WTC11 (cell line): ENCODE data around the gene UBE2E1.

Experiments used
- ATF2 ChIP-seq: sonication (generic); formaldehyde crosslinking; IDR thresholded peaks from 2 replicates; pipeline ENCODE4 v1.8.1; 2022; ENCODE audit warnings: low read depth, missing genetic modification reagents, borderline replicate concordance
- CTCF ChIP-seq: fragments of 200-600 bp; IDR thresholded peaks from 2 replicates; pipeline ENCODE4 v1.8.0; 2022; ENCODE audit warnings: antibody characterized with exemption
- E2F1 ChIP-seq: sonication (generic); formaldehyde crosslinking; IDR thresholded peaks from 2 replicates; pipeline ENCODE4 v1.8.0; 2022; ENCODE audit warnings: mild to moderate bottlenecking, missing genetic modification reagents
- EMX1 ChIP-seq: fragments of 250-450 bp; sonication (Bioruptor Pico); IDR thresholded peaks from 2 replicates; pipeline ENCODE4 v1.8.0; 2021; ENCODE audit warnings: mild to moderate bottlenecking
- IRF1 ChIP-seq: sonication (generic); formaldehyde crosslinking; IDR thresholded peaks from 2 replicates; pipeline ENCODE4 v1.8.0; 2023; ENCODE audit warnings: missing genetic modification reagents
- NFYB ChIP-seq: sonication (generic); formaldehyde crosslinking; conservative IDR thresholded peaks from 2 replicates; pipeline ENCODE4 v1.8.0; 2022; ENCODE audit warnings: low read depth, missing genetic modification reagents
- NR2C2 ChIP-seq: sonication (generic); formaldehyde crosslinking; IDR thresholded peaks from 2 replicates; pipeline ENCODE4 v1.8.0; 2022; ENCODE audit warnings: mild to moderate bottlenecking, missing genetic modification reagents
- PRDM15 ChIP-seq: sonication (generic); formaldehyde crosslinking; IDR thresholded peaks from 2 replicates; pipeline ENCODE4 v1.8.0; 2022; ENCODE audit warnings: missing genetic modification reagents
- SP1 ChIP-seq: sonication (generic); formaldehyde crosslinking; conservative IDR thresholded peaks from 2 replicates; pipeline ENCODE4 v1.8.1; 2022; ENCODE audit warnings: missing genetic modification reagents
- ZNF121 ChIP-seq: sonication (generic); formaldehyde crosslinking; IDR thresholded peaks from 2 replicates; pipeline ENCODE4 v1.8.0; 2023; ENCODE audit warnings: missing genetic modification reagents
- ZNF317 ChIP-seq: sonication (generic); formaldehyde crosslinking; IDR thresholded peaks from 2 replicates; pipeline ENCODE4 v1.8.1; 2023; ENCODE audit warnings: low read depth, mild to moderate bottlenecking, moderate library complexity, missing genetic modification reagents, borderline replicate concordance
- ZNF416 ChIP-seq: fragments of 250-450 bp; sonication (Bioruptor Pico); IDR thresholded peaks from 2 replicates; pipeline ENCODE4 v1.9.0; 2021; ENCODE audit warnings: mild to moderate bottlenecking, inconsistent platforms
- TF ChIP-seq, protein P1 (sequence below): sonication (generic); formaldehyde crosslinking; IDR thresholded peaks from 2 replicates; pipeline ENCODE4 v1.8.1; 2022; ENCODE audit warnings: mild to moderate bottlenecking, moderate library complexity, missing genetic modification reagents

DNA sequence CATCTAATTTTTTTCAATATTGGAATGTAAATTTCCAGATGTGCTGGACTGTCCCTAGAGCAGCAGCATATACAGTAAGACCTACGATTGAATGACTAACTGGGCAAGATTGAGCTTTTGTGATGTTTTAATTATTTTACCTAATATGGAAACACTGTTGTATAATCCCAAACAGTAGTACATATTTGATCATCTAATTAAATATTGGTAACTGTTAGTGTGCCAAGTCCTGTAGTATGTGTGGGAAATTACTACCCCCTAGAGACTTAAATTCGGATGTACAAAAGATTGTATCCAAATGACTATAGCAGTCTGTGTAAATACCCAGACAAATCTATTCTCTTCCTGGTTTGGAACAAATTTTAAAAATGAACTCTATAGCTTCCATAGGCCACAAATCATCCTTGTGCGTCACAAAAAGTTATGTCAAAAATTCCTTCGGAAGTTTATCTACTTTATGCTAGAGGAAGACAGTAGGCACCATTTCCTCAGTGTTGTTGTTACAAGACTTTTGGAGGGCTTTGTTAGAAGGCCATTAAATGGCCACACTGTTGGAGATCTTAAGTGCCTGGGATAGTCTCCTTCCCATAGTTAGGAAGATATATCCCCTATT, 69.5 kb downstream of the UBE2E1 start:
- TF ChIP-seq CTCF (no peak), NFYB (no peak), NR2C2 (CRISPR knock-in tag) (no peak), PRDM15 (no peak), IRF1 (no peak), ZNF121 (CRISPR knock-in tag) (no peak), ZNF317 (CRISPR knock-in tag) (no peak), ATF2 (CRISPR knock-in tag) (no peak), EMX1 (CRISPR knock-in tag) (no peak), SP1 (no peak), E2F1 (CRISPR knock-in tag) (no peak), ZNF416 (CRISPR knock-in tag) (no peak)
- TF ChIP-seq, protein P1, sequence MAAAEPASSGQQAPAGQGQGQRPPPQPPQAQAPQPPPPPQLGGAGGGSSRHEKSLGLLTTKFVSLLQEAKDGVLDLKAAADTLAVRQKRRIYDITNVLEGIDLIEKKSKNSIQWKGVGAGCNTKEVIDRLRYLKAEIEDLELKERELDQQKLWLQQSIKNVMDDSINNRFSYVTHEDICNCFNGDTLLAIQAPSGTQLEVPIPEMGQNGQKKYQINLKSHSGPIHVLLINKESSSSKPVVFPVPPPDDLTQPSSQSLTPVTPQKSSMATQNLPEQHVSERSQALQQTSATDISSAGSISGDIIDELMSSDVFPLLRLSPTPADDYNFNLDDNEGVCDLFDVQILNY (CRISPR knock-in tag): no peak
